ENCODE measurements around the gene POLD2.

POLD2 gene

DNA sequence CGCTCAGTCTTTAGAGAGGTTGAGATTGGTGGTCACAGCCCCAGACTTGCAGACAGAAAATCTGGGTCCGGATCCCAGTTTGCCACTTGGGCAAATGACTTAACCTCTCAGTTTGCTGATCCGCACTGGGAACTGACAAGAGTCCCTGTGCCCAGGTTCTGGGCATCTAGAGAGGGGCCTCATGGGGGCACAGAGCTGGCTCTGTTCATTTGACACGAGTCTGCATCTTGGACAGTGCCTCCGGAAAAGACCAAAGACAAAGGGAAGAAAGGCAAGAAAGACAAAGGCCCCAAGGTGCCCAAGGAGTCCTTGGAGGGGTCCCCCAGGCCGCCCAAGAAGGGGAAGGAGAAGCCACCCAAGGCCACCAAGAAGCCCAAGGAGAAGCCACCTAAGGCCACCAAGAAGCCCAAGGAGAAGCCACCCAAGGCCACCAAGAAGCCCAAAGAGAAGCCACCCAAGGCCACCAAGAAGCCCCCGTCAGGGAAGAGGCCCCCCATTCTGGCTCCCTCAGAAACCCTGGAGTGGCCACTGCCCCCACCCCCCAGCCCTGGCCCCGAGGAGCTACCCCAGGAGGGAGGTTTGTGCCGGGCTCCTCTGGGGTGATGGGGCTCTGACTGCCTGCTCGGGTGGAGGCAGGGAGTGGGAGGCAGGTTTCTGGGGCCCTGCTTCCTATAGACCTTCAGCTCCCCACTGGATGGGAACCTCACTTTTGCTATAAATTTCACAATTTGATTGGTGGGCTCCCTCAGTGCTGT, 16.9 kb downstream of the POLD2 start:
- DNase-seq (ENCODE audit: low read depth, low spot score) = no peak
- H3K4me3 ChIP-seq (ENCODE audit: low read length) = peak overlapping the region; percentile 92

DNA sequence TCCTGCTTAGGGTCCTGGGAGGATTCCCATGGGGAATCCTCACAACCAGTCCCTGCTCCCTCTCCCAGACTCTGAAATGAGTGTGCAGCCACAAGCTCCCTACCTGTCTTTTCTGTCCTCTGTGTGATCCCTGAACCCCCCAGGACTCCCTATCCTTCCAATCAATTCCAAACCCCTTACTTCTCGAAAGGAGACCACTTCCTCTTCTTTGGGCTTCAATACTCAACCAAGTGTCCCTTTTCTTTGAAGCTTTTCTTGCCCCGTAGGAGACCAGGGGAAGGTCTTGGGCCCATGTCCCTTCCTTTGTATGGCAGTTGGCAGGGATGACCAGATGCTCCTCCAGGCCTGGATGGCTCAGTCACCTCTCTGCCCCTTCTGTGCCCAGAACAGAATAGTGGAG, 17.5 kb downstream of the POLD2 start:
- no peak for DNase-seq (ENCODE audit: low read depth, low spot score)
- H3K4me3 ChIP-seq (ENCODE audit: low read length) = peak overlapping the region; percentile 92

- no peak for DNase-seq (ENCODE audit: low read depth, low spot score)
- peak overlapping the region; percentile 92 for H3K4me3 ChIP-seq (ENCODE audit: low read length)
Measured at GRCh38 chr7:44104860-44105771, 18.2 kb downstream of the POLD2 start.

- DNase-seq (ENCODE audit: low read depth, low spot score) = no peak
- H3K4me3 ChIP-seq (ENCODE audit: low read length) = peak within 1 kb of the TSS; percentile 92
Measured at GRCh38 chr7:44103923-44104859, 19.2 kb downstream of the POLD2 start, which contains the start of gene AEBP1. Gene AEBP1, plus strand, starts transcription at chr7:44104345. Its CDS starts 321 bp downstream, at chr7:44104666.

DNA sequence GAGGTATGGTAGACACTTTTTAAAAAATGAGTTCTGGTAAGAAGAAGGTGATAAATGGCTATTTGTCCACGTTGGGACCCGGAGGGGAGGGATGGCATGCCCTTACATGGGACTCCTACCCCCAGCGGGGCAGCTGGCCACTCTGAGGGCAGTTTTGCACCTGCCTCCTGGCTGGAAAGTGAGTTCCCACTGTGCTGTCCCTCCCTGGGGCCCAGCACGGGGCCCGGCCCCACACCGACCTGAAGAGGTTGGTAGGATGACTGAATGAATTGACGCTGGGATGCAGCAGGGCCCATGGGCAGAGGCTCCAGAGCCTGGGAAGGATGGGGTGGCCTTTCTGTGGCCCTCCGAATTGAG, 19.8 kb downstream of the POLD2 start:
- DNase-seq (ENCODE audit: low read depth, low spot score) = no peak
- peak overlapping the region; percentile 49 for H3K4me3 ChIP-seq (ENCODE audit: low read length)

DNA sequence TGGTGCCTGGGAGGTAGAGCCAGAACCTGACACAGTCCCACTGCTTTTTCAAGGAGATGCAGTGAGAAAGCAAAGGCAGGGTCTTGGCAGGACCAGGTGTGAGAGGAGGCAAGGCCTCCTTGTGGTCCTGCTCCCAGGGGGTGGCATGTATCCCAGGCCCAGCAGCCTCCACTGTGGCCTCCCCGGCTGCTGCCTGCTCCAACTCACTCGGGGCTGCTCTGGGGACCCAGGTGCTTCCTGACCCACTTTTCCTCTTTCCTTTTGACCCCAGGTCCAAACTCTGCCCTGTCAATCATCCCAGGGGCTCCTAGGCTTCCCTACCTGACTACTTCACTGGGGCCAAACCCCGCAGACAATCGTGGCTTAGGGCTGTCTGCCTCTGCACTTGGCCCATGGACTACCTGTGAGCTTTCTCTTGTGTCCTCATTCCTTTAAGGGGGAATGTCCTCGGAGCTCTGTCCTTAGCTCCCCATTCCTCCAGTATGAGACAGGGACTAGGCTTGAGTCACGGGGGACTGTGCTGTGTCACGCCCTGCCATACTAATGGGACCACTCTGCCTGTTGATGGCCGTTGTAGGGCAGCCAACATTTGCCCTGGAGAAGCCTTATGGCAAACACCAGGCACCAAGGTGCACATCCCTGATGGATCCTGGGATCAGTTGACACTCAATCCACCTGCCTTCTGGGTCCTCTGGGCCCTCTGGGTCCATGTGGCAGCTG, 20.3 kb downstream of the POLD2 start:
- H3K4me3 ChIP-seq (ENCODE audit: low read length) = peak overlapping the region; percentile 49; the same call in 1 of the 2 replicates
- no peak for DNase-seq (ENCODE audit: low read depth, low spot score)

GRCh38 chr7:44101966-44102845, 21.1 kb downstream of the POLD2 start:
- no peak for DNase-seq (ENCODE audit: low read depth, low spot score)

GRCh38 chr7:44101303-44101965, 21.9 kb downstream of the POLD2 start:
- H3K4me3 ChIP-seq (ENCODE audit: low read length) = no peak overlapping the region
- no peak for DNase-seq (ENCODE audit: low read depth, low spot score)

More at GRCh38 chr7:44101966-44102845, 21.1 kb downstream of the POLD2 start:
- no peak overlapping the region for H3K4me3 ChIP-seq (ENCODE audit: low read length)

DNA sequence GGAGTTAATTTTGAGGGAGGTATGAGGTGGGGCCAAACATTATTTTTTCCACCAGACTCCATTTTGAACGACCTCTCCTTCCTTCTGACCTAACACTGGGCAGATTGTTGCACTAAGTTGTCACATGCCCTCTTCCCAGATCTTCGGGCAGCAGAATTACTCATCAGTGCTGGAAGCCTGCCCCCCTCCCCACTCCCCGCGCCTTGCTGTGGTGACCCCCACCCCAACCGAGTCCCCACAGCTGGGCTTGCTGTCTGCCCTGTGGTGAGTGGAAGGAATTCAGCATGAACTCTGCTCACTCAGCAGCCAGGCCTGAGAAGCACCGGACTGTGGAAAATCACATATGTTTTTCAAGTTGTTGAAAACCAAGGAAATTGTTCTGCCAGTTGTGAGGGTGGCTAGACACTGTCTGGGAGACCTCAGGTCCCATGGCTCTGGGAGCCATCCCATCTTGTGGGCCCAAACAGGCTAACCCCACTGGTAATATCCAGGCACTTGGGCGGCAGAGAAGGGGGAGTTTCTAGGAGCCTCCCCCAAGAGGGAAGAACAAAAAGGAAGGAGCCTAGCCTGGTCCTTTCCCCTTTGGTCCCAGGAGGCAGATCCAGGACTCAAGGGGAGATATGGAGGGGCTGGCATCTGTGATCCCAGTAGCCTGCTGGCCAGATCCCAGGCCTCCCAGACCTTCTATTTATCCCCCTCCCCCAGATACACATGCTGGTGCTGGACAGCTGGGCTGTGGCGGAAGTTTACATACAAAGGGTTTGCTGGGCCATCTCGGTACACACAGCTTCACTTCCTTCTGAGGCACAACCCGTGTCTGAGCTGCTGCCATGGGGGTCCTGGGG, 22.7 kb downstream of the POLD2 start:
- no peak for DNase-seq (ENCODE audit: low read depth, low spot score)
- no peak overlapping the region for H3K4me3 ChIP-seq (ENCODE audit: low read length)

- no peak for DNase-seq (ENCODE audit: low read depth, low spot score)
- no peak overlapping the region for H3K4me3 ChIP-seq (ENCODE audit: low read length)
Measured at GRCh38 chr7:44099669-44100068, 23.7 kb downstream of the POLD2 start.

GRCh38 chr7:44098092-44099068, 25.0 kb downstream of the POLD2 start:
- peak; percentile 63 for DNase-seq (ENCODE audit: low read depth, low spot score)
- peak overlapping the region; percentile 32; the same call in 1 of the 2 replicates for H3K4me3 ChIP-seq (ENCODE audit: low read length)

DNA sequence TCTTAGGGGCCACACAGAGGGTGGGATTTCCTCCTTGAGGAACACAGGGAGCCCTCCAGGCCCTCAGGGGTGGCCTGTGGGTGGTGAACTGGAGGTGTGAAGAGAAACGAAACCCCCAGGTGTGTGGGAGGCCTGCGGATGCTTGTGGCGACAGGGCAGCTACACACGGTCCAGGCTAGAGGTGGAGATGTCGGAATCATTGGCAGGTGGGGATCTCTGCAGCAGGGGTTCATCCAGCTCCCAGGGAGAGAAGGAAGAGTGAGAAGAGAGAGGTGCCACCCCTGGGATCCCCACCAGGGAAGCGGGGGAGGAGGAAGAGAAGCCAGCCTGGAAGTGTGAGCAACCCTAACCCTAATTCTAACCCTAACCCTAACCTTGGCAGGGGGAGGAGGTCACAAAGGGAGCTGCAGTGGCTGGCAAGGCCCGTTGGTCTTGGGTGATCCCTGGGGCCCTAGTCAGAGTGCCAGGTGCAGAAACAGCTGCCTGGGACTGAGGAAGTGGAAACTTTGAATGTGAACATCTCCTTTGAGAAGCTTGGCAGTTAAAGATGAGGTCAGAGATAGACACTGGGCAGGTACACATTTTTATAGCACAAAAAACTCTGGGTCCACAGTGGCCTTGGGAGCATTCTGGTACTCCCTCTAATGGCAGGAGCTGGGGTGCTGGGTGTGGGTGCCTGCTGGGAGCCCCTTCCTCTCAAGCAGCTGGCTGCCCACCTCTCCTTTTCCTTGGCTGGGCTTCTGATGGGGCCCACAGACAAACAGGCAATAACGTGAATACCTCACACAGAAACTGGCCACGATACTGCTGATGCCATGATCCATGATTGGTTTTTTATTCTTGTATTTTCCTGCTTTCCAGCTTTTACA, 26.1 kb downstream of the POLD2 start:
- DNase-seq (ENCODE audit: low read depth, low spot score) = peak; percentile 98
- peak overlapping the region; percentile 37 for H3K4me3 ChIP-seq (ENCODE audit: low read length)

DNA sequence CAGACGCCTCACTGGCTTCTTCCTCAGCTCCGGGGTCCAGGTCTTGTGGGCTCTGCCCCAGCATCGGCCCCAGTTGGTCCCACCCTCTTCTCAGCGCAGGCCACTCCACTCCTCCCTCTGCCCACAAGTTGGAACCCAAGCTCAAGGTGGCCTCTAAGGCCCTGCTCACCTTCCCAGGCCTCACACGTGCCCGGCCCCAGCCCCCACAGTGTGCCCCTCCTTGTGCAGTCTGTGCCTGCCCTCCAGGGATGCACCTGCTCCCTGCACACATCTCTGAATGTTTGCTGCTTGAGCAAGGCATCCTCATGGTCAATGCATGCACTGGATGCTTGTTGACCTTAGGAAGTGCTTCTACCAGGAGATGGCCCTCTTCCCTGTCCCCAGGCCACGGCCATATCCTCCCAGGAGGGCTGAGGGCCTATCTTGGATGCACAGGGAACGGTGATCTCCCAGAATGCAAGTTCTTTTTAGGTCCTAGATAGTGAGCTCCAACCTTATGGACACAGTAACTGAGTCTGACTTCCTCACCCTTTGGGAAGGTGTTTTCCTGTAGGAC, 26.9 kb downstream of the POLD2 start:
- H3K4me3 ChIP-seq (ENCODE audit: low read length) = no peak overlapping the region
- no peak for DNase-seq (ENCODE audit: low read depth, low spot score)

- no peak overlapping the region for H3K4me3 ChIP-seq (ENCODE audit: low read length)
- DNase-seq (ENCODE audit: low read depth, low spot score) = no peak
Measured at GRCh38 chr7:44095781-44096180, 27.6 kb downstream of the POLD2 start.

Data from Jurkat, Clone E6-1 (cell line).